ENCODE data around the gene TM4SF20.

TM4SF20 gene

DNA sequence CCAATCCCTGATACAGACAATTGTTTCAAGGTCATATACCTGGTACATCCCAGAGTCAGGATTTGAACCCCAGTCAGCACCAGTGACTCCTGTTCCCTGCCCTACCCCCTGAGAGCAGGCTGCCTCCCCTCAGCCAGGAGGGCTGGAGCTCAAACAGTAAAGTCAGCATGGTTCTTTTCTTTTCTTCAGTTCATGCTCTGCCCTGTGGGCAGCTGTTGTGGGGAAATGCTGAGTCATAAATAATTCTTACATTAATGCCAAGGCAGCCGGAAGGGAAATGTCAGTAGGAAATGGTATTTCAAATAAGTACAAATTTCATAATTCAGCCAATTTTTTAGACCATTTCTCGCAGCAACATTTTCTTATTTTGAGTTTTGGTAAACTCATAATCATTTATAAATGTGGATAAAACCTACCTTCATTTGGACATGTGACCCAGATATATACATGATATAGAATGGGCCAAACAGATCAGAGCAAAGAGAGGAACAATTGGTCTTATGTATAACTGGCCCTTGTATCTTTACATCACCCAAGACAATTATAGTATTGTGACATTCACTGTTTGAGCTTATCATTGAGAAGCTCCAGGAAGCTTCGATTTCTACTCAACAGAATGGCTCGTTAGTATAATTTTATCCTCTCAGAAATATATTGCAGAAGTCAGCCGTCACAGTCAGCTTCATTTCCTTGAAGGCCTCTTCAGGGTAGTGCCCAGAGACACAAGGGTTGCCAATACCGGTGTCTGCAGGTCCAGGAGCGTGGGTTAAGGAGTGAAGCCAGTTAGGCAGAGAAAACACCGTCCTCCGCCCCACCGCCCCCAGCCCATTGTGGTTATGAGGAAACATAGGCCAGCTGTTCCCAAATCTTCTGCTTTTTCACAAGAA, 36.7 kb upstream of the TM4SF20 start:
- TF ChIP-seq, protein P1, sequence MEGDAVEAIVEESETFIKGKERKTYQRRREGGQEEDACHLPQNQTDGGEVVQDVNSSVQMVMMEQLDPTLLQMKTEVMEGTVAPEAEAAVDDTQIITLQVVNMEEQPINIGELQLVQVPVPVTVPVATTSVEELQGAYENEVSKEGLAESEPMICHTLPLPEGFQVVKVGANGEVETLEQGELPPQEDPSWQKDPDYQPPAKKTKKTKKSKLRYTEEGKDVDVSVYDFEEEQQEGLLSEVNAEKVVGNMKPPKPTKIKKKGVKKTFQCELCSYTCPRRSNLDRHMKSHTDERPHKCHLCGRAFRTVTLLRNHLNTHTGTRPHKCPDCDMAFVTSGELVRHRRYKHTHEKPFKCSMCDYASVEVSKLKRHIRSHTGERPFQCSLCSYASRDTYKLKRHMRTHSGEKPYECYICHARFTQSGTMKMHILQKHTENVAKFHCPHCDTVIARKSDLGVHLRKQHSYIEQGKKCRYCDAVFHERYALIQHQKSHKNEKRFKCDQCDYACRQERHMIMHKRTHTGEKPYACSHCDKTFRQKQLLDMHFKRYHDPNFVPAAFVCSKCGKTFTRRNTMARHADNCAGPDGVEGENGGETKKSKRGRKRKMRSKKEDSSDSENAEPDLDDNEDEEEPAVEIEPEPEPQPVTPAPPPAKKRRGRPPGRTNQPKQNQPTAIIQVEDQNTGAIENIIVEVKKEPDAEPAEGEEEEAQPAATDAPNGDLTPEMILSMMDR (IDR thresholded peaks at IDR 0.05; ENCODE audit: insufficient read depth, low read length, missing control alignments) = no peak
- no peak overlapping the region for H3K4me3 ChIP-seq (ENCODE audit: low read depth, low read length)
- POLR2A ChIA-PET = no interaction called here
- CTCF ChIA-PET = interaction anchor here (1.2 to 1.9 kb wide), 2 partner anchors 9 to 19 kb away, joined by 4 to 15 read pairs; no protein-coding TSS in a partner anchor
- no peak for DNase-seq (ENCODE audit: low read depth, low spot score)

GRCh38 chr2:227414846-227415245, 35.7 kb upstream of the TM4SF20 start:
- DNase-seq (ENCODE audit: low read depth, low spot score) = no peak
- ChIA-PET POLR2A (no interaction called here), CTCF (interaction anchor here (1.2 to 2.3 kb wide), 3 partner anchors 8 to 351 kb away, joined by 4 to 15 read pairs (median 7); no protein-coding TSS in a partner anchor)
- H3K4me3 ChIP-seq (ENCODE audit: low read depth, low read length) = no peak overlapping the region
- TF ChIP-seq, protein P1 (IDR thresholded peaks at IDR 0.05; ENCODE audit: insufficient read depth, low read length, missing control alignments) = no peak

DNA sequence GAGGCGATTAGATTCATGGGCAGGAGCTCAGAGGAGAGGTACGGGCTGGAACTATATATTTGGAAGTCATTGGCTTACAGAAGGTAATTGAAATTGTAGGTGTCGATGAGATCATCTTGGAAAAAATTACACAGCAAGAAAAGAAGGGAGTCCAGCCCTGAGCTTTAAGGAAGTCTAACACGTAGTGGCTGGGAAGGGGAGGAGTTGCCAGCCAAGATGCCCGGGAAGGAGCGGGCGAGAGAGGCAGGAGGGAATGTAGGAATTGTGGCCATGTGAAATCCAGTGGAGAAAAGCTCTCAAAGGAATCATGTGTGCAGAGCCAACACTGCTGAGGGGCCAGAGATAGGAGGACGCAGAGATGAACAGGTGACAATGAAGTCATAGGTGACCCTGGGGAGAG, 34.3 kb upstream of the TM4SF20 start:
- TF ChIP-seq, protein P1 (IDR thresholded peaks at IDR 0.05; ENCODE audit: insufficient read depth, low read length, missing control alignments) = no peak
- H3K4me3 ChIP-seq (ENCODE audit: low read depth, low read length) = no peak overlapping the region
- DNase-seq (ENCODE audit: low read depth, low spot score) = no peak
- ChIA-PET POLR2A (interaction anchor here (0.6 kb wide), 1 partner anchor 157 kb away, joined by 3 read pairs; no protein-coding TSS in a partner anchor), CTCF (interaction anchor here (2.3 kb wide), 1 partner anchor 353 kb away, joined by 7 read pairs; no protein-coding TSS in a partner anchor)

GRCh38 chr2:227412877-227413276, 33.8 kb upstream of the TM4SF20 start:
- CTCF ChIA-PET = interaction anchor here (2.3 kb wide), 1 partner anchor 353 kb away, joined by 7 read pairs; no protein-coding TSS in a partner anchor
- POLR2A ChIA-PET = no interaction called here

GRCh38 chr2:227411990-227412350, 32.9 kb upstream of the TM4SF20 start:
- TF ChIP-seq, protein P1 (IDR thresholded peaks at IDR 0.05; ENCODE audit: insufficient read depth, low read length, missing control alignments) = no peak
- ChIA-PET CTCF (interaction anchor here (4.8 kb wide), 1 partner anchor 354 kb away, joined by 30 read pairs; no protein-coding TSS in a partner anchor), POLR2A (no interaction called here)
- no peak overlapping the region for H3K4me3 ChIP-seq (ENCODE audit: low read depth, low read length)
- DNase-seq (ENCODE audit: low read depth, low spot score) = no peak

More at GRCh38 chr2:227412877-227413276, 33.8 kb upstream of the TM4SF20 start:
- H3K4me3 ChIP-seq (ENCODE audit: low read depth, low read length) = no peak overlapping the region
- DNase-seq (ENCODE audit: low read depth, low spot score) = no peak
- TF ChIP-seq, protein P1 (IDR thresholded peaks at IDR 0.05; ENCODE audit: insufficient read depth, low read length, missing control alignments) = no peak

DNA sequence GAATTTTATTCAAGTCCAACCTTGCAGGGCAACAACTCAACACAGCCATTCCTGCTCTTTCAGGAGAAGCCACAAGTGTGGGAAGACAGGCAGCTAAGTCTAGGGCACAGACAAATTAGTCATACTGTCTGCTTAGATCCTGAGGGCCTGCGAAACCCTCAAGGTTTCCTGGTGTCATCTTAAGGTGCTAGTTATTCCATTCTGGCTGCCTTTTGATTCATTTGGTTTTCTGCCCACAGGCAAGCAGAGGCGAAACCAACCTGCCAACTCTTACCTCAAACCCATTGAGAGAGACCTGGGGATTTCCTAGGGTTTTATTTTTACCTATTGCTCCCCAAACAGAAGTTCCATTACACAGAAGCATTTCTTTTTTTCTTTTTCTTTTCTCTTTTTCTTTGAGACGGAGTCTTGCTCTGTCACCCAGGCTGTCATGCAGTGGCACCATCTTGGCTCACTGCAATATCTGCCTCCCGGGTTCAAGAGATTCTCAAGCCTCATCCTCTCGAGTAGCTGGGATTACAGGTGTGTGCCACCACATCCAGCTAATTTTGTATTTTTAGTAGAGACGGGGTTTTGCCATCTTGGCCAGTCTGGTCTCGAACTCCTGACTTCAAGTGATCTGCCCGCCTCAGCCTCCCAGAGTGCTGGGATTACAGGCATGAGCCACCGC, 32.3 kb upstream of the TM4SF20 start:
- POLR2A ChIA-PET = no interaction called here
- CTCF ChIA-PET = interaction anchor here (0.7 to 4.8 kb wide), 4 partner anchors 109 to 484 kb away, joined by 3 to 30 read pairs (median 4); no protein-coding TSS in a partner anchor
- TF ChIP-seq, protein P1 (IDR thresholded peaks at IDR 0.05; ENCODE audit: insufficient read depth, low read length, missing control alignments) = no peak
- no peak for DNase-seq (ENCODE audit: low read depth, low spot score)
- no peak overlapping the region for H3K4me3 ChIP-seq (ENCODE audit: low read depth, low read length)
